ENCODE measurements around the gene OR2T11. TPM values are rescaled to one million over a fixed set of nuclear protein-coding genes. Genes with fewer than 3 reads are reported as not detected.
"Not testable (repeated sequence)": the region's sequence is repeated elsewhere in the genome, so short reads cannot be mapped to it uniquely, and the experiment has no call there.

The OR2T11 gene
- total and polyA plus RNA-seq, 11 donors: not detected

GRCh38 chr1:248642971-248643651 lies 8.2 kb upstream of the OR2T11 start:
- no CpG with 5 or more reads among the region's 4 CpGs for WGBS, 4 donors

DNA sequence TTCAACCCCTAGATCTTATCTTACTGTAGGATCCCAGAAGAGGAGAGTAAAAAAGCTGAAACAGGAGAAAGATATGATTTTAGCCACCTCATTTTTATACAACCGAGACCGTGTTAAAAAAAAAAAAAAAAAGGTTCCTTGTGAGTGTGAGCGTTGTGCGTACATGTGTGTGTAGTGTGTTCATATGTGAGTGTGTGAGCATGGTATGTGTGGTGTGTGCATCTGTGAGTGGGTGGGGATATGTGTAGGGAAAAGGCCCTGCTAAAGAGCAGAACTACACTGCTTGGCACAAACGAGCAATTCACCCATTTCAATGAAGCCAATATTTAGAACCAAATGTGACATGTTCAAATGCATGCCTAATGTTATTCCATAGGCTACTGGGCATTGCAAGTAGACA lies 6.7 kb upstream of the OR2T11 start:
- H3K9me3 ChIP-seq, DNase-seq, ATAC-seq, H3K4me3 ChIP-seq, H3K4me1 ChIP-seq, H3K27me3 ChIP-seq, H3K36me3 ChIP-seq, H3K27ac ChIP-seq: not testable (repeated sequence)
- 92 to 100% (median 100%) methylated on average over 4 of the region's 5 CpGs; no CpG with 5 or more reads in 1 of the 4 donors for WGBS, 4 donors
- intact Hi-C loops (cut with DNase I): loop anchor here in 1 of 10 donors (10.0 kb wide), 1 partner anchor 197 kb away; the partner anchor contains the start of gene OR2T2

More at GRCh38 chr1:248642971-248643651, 8.2 kb upstream of the OR2T11 start:
- intact Hi-C loops (cut with DNase I): loop anchor here in 1 of 10 donors (10.0 kb wide), 1 partner anchor 198 kb away; the partner anchor contains the start of gene OR2T2
- DNase-seq, H3K27ac ChIP-seq, H3K4me1 ChIP-seq, H3K36me3 ChIP-seq, H3K27me3 ChIP-seq, H3K4me3 ChIP-seq, ATAC-seq, H3K9me3 ChIP-seq: not testable (repeated sequence)

GRCh38 chr1:248640906-248641305 lies 6.0 kb upstream of the OR2T11 start:
- H3K27me3 ChIP-seq, H3K9me3 ChIP-seq, H3K4me1 ChIP-seq, H3K4me3 ChIP-seq, DNase-seq, ATAC-seq, H3K36me3 ChIP-seq, H3K27ac ChIP-seq: not testable (repeated sequence)
- intact Hi-C loops (cut with DNase I): loop anchor here in 1 of 10 donors (10.0 kb wide), 1 partner anchor 196 kb away; the partner anchor contains the start of gene OR2T2
- no CpG with 5 or more reads among the region's 3 CpGs for WGBS, 4 donors

DNA sequence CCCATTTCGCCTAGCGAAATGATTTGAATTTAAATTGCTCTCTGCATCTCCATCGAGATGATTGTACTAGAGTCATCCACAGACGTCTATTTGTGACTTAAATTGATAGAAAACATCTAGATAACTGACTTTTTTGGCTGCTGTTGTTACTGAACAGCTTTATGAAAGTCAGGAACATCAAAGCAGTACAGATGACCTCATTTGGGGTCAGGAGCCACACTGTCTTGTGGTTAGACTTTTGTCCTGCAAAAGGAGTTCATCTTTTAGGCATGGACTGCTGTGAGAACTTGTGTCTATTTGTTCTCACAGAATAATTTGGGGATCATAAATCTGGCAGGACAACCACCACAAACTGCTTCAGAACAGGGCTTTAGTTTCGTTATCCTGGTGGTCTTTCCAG lies 4.8 kb upstream of the OR2T11 start:
- WGBS, 4 donors: no CpG with 5 or more reads among the region's 5 CpGs
- H3K9me3 ChIP-seq, DNase-seq, H3K4me1 ChIP-seq, ATAC-seq, H3K27me3 ChIP-seq, H3K4me3 ChIP-seq, H3K27ac ChIP-seq, H3K36me3 ChIP-seq: not testable (repeated sequence)
- intact Hi-C loops (cut with DNase I): loop anchor here in 1 of 10 donors (10.0 kb wide), 1 partner anchor 195 kb away; the partner anchor contains the start of gene OR2T2

DNA sequence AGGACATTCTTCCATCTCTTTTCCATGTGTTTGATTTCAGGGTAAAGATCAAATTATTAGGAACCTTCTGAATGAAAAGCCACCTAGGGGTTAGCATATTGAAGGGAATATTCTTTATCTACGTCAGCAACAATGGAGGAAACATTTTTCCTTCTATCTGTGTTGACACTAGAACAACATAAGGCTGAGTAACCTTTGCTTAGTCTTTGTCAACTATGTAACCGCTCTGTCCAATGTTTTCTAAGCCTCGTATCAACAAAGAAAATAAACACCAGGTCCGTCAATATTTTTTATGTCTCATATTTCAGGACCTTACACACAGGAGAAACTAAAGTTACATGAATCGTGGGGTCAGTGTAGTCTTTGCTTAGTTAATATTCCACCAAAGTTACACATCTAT lies 1.7 kb upstream of the OR2T11 start:
- H3K27me3 ChIP-seq; H3K27ac ChIP-seq; H3K4me3 ChIP-seq; intact Hi-C loops (cut with DNase I); DNase-seq; H3K36me3 ChIP-seq; H3K4me1 ChIP-seq; ATAC-seq; H3K9me3 ChIP-seq: not testable (repeated sequence)
- 48 to 57% (median 53%) methylated on average over 2 to 3 of the region's 5 CpGs for WGBS, 4 donors

- Histone ChIP-seq H3K9me3 (no peaks in the 10 kb centered on the region), H3K27me3 (no peaks in the 10 kb centered on the region), H3K36me3 (no peaks in the 10 kb centered on the region), H3K4me1 (no peaks in the 10 kb centered on the region), H3K4me3 (no peak overlapping the region), H3K27ac (no peak overlapping the region)
- TF ChIP-seq POLR2A (IDR thresholded peaks at IDR 0.05): no peak
- TF ChIP-seq CTCF (IDR thresholded peaks at IDR 0.05): no peak
- WGBS, 4 donors: 67 to 75% (median 70%) methylated on average over 7 of the region's 7 CpGs
- ATAC-seq (no peak), DNase-seq (no peak)
- intact Hi-C loops (cut with DNase I): no loop called here
Measured at GRCh38 chr1:248631354-248632008, 3.4 kb downstream of the OR2T11 start.

All from heart left ventricle (tissue), 16 donors.